AML-193 (cell line): Measurements from ENCODE around the gene MICU1.
"Not testable (repeated sequence)": the region's sequence is repeated elsewhere in the genome, so short reads cannot be mapped to it uniquely, and the experiment has no call there.

Source experiments
- DNase-seq, 2 experiments: peaks; one replicate each; lab custom pipeline; 2025; lab: John Stamatoyannopoulos, UW

MICU1 gene

DNA sequence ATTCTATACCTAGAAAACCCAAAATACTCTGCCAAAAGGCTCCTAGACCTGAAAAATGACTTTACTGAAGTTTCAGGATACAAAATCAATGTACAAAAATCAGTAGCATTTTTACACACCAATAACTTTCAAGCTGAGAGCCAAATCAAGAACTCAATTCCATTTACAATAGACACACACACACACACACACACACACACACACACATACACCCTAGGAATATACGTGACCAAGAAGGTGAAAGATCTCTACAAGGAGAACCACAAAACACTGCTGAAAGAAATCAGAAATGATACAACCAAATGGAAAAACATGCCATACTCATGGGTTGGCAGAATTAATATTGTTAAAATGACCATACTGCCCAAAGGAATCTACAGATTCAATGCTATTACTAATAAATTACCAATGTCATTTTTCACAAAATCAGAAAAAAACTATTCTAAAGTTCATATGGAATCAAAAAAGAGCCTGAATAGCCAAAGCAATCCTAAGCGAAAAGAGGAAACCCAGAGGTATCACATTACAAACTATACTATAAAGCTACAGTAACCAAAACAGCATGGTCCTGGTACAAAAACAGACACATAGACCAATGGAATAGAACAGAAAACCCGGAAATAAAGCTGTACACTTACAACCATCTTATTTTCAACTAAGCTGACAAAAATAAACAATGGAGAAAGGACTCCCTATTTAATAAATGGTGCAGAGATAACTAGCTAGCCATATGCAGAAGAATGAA is 122.0 kb downstream of the MICU1 start:
- no peak for DNase-seq

DNA sequence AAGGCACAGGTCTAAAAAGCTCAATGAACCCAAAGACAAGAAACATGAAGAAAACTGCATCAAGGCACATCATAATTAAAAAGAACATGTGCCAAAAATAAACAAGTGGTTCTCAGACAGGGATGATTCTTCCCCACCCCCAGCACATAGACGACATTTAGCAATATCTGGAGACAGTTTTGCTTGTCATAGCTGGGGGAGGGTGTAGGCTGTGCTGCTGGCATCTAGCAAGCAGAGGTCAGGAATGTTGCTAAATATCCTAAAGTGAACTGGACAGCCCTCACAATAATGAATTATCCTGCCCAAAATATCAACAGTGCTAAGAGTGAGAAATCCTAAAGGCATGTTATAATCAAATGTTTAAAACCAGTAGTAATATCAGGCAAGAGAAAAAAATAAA is 122.6 kb downstream of the MICU1 start:
- DNase-seq: peak; percentile 74 to 77

GRCh38 chr10:72502581-72502980 is 123.3 kb downstream of the MICU1 start:
- no peak for DNase-seq

- DNase-seq: peak in 1 of 2 experiments; percentile 30
Measured at GRCh38 chr10:72499701-72500100, 126.2 kb downstream of the MICU1 start.

DNA sequence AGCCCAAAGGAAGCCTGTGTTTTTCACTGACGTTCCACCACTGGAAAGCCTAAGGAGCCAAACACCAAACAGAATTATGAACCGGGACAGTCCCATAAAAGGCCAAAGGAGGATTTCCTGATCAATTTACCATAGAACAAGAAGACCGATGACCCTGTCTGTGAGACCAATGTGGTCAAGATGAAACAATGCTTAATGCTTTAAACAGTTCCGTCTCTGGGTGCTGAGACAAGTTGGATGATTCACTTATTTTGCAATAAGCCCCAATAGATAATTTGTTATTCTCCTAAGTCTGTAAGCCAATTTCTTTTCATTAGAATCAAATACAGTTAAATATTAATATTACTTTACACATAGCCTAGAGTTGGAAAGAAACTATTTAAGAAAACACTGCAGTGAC is 134.9 kb downstream of the MICU1 start:
- DNase-seq: no peak

GRCh38 chr10:72487521-72487920 is 138.4 kb downstream of the MICU1 start:
- DNase-seq: no peak

DNA sequence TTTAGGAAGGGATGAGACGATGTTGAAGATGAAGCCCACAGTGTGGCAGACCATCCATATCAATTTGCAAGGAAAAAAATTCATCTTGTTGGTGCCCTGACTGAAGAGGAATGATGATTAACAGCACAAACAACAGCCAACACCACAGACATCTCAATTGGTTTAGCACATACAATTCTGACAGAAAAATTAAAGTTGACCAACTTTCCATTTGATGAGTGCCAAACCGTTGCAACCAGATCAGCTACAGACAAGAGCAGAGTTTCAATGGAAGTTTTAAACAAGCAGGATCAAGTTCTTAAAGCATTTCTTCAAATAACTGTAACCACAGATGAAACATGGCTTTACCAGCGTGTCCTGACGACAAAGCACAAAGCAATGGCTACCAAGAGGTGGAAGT is 138.8 kb downstream of the MICU1 start:
- DNase-seq: no peak

GRCh38 chr10:72485701-72486100 is 140.2 kb downstream of the MICU1 start:
- no peak for DNase-seq

DNA sequence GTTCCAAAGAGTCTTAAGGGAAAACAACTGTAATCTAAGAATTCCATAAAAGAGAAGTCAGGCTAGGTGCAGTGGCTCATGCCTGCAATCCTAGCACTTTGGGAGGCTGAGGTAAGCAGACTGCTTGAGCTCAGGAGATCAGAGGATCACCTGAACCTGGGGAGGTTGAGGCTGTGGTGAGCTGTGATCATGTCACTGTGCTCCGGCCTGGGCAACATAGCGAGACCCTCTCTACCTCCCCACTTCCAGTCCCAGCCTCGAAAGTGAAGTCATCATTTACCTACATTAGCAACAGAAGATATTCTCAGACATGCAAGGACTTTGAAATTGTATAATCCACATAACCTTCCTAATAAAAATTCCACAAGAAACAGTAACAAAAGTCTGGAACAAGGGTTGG is 141.4 kb downstream of the MICU1 start:
- no peak for DNase-seq

DNA sequence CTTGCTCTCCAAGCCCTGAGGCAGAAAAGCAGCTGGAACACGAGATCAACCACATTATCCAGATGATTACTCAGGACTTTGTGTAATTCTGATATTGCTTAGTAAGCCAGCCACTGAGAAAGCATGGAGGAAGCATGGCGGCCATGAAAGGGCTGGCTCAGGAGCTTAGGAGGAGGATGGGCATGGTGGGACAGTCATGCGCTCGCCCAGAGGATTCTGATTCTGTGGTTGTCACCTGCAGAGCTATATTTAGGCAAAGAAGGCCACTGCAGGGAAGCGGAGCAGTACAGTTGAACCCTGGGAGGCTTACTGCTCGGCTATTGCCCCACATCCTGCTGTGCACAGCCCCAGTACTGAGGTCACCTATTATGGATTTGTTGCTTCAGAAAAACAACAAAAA is 142.4 kb downstream of the MICU1 start:
- peak in 1 of 2 experiments; percentile 10 for DNase-seq

GRCh38 chr10:72480861-72481260 is 145.0 kb downstream of the MICU1 start:
- DNase-seq: no peak

GRCh38 chr10:72477463-72477862 is 148.4 kb downstream of the MICU1 start:
- no peak for DNase-seq

DNA sequence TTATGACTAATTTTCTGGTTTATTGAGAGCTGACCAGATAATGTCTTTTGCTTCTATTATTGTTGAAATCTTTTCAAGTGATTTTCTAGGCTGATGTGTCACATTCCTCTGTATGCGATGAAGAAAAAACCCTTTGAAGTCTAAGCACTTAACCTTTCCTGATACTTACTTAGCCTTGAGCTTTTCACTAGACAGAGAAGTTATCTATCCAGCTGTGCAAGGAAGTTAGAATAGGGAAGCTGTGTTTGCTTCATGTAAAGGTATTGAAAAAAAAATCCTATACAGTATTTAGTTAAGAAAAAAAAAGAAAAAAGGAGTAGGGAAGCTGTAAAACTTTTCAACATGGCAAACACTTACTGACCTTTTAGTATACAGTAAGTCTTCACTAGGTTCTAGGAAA is 153.6 kb downstream of the MICU1 start:
- DNase-seq: peak in 1 of 2 experiments; percentile 14

DNA sequence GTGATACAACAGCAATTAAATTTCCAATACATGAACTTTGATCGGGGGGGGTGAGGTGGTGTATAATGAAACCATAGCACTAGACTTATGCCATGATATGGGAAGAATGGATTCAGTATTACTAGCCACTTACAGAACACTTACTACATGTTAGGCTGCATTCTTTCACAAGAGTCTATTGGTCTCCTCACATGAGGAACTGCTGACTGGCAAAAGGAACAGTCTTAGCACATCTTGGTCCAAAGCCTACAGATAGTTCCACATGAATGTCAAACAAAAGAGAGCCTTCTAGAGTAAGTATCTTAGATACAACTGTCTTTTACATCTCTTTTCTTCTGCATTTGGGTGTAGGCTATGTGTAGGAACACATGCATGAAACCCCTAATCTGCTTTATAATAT is 155.2 kb downstream of the MICU1 start:
- peak; percentile 71 to 76 for DNase-seq

- not testable (repeated sequence) for DNase-seq
Measured at GRCh38 chr10:72467064-72467463, 158.8 kb downstream of the MICU1 start.

GRCh38 chr10:72466018-72466417 is 159.9 kb downstream of the MICU1 start:
- no peak for DNase-seq

DNA sequence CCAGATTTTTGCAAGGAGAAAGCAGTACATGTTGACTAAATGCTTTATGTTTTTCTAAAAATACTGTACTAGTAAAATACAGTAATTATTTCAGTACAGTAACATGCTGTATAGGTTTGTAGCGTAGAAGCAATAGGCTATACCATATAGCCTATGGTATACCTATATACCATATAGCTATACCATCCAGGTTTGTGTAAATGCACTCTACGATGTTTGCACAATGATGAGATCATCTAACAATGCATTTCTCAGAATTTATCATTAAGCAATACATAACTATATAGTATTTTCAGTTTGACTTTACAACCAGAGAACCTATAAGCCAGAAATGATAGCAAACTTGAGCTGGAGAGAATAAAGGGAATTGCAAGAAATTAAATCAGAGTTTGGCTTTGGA is 161.4 kb downstream of the MICU1 start:
- DNase-seq: no peak

DNA sequence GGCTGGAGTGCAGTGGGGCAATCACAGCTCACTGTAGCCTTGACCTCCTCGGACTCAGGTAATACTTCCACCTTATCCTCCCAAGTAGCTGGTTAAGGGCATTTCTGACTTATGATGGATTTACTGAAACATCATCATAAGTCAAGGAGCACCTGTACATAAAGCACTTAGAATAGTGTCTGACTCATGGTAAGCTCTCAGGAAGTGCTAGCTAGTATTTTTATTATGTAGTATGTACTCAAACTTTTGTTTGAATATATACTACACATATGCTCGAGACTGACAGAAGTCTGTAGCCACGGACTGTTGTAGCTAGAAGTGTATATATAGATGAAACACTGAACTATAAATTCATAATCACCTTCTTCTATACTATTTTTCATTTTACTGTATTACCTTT is 163.6 kb downstream of the MICU1 start:
- DNase-seq: no peak

DNA sequence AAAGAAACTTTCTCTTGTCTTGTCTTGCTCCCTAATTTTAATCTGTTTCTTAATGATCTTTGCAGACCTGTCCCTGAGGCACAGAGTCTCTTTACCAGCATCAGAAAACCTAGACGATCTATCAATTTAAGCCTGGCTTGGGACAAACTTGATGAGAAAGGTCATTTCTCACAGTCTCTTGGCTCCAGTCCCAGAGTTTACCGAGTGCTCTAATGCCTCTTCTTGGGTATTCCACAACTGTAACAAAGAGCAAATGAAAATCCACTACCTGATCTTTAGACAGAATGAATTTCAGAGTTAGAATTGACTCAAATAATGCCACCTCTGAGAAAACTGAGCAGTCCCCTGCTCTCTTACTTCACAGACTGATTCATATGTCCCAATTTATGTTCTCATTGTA is 164.8 kb downstream of the MICU1 start:
- DNase-seq: no peak

- no peak for DNase-seq
Measured at GRCh38 chr10:72460284-72460876, 165.5 kb downstream of the MICU1 start.

DNA sequence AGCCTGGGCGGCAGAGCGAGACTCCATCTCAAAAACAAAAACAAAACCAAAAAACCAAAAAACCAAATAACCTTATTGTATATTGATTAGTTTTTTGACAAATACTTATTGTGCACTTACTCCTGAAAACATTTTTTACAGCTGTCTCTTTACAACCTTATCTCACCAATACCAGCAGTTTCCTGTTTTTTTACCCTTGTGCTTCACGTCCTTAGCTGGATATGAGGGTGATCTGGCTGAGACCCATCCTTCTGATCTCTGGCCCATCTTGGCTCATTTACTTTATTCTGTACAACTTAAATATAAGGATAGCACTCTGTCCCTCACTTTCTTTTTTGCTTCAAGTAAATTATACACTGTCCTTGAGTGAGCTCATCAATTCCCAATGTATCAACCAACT is 166.6 kb downstream of the MICU1 start:
- DNase-seq: no peak

- no peak for DNase-seq
Measured at GRCh38 chr10:72455889-72456595, 169.8 kb downstream of the MICU1 start.

DNA sequence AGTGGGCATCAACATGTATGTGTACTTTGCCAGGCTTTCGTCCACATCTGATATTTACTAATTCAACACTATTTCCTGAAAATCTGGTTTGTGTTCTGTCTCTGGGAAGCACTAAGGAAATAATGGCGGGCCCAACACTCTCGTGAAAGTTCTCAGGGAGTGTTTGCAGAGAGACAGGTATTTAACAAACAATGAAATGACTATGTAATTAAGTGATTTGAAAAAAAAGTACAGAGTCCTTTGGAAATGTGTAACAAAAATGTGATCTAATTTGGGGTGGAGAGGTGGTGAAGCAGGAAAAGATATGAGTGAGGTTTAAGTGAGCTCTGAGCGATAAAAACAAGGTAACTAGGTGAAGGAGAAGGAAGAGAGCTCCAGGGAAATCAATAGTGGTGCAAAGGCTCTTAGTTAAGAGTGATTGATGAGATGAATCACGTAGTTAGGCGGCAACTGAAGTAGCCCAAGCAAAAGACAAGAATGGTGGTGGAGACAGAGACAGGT is 175.9 kb downstream of the MICU1 start:
- no peak for DNase-seq
